ENCODE measurements around the gene AKNAD1. TPM values are rescaled to one million over a fixed set of nuclear protein-coding genes. Genes with fewer than 3 reads are reported as not detected.

Gene AKNAD1
- total and polyA plus RNA-seq, 2 of the 8 experiments (the other 6 are each of a cell fraction or from before 2014, with no cell fraction given) = not detected

- Histone ChIP-seq H4K8ac (ENCODE audit: extremely low read depth, insufficient read depth, low read length) (no peak overlapping the region), H2BK20ac (ENCODE audit: low read length) (no peak overlapping the region), H3K23ac (ENCODE audit: insufficient read length) (no peak overlapping the region), H4K91ac (replicated peaks; ENCODE audit: insufficient read length, low read length) (no peak overlapping the region), H4K20me1 (replicated peaks in 1 of 2; ENCODE audit: control insufficient read depth in 1 of 2, insufficient read depth in 2 of 2, low read length in 2 of 2) (no peaks in the 10 kb centered on the region), H3K79me1 (ENCODE audit: low read depth, low read length) (no peaks in the 10 kb centered on the region), H3K9ac (replicated peaks in 1 of 4; ENCODE audit: extremely low read depth in 1 of 4, low read depth in 3 of 4, low read length in 3 of 4) (no peak overlapping the region), H2BK12ac (ENCODE audit: low read depth, low read length) (no peak overlapping the region), H3K27ac (ENCODE audit: low read depth, low read length) (no peak overlapping the region), H3K4me2 (ENCODE audit: insufficient read depth in 1 of 2, low read depth in 2 of 2, low read length in 2 of 2) (no peak overlapping the region), H3K4me3 (ENCODE audit: extremely low read depth in 1 of 4, insufficient read depth in 2 of 4, low read depth in 3 of 4, low read length in 4 of 4) (no peak overlapping the region), H2AK5ac (ENCODE audit: low read depth, low read length) (no peak overlapping the region), H4K5ac (ENCODE audit: insufficient read length, low read depth, low read length) (no peak overlapping the region), H3K9me3 (ENCODE audit: insufficient read depth in 2 of 2, low read depth in 1 of 2, low read length in 1 of 2) (no peaks in the 10 kb centered on the region), H2AFZ (ENCODE audit: low read length) (no peak overlapping the region), H2BK15ac (ENCODE audit: low read length) (no peak overlapping the region), H3K79me2 (ENCODE audit: control insufficient read depth in 1 of 2, insufficient read depth in 2 of 2, low read length in 2 of 2) (no peaks in the 10 kb centered on the region), H3K4me1 (replicated peaks in 1 of 4; ENCODE audit: control insufficient read depth in 3 of 4, insufficient read depth in 4 of 4, low read length in 3 of 4) (no peaks in the 10 kb centered on the region), H3K36me3 (ENCODE audit: control insufficient read depth in 2 of 4, insufficient read depth in 4 of 4, low read length in 3 of 4) (no peaks in the 10 kb centered on the region), H3K4ac (replicated peaks; ENCODE audit: insufficient read length, low read depth, low read length) (no peak overlapping the region), H3K27me3 (replicated peaks in 1 of 4; ENCODE audit: control insufficient read depth in 3 of 4, extremely low read depth in 1 of 4, insufficient read depth in 3 of 4, low read length in 3 of 4) (no peaks in the 10 kb centered on the region), H3K14ac (ENCODE audit: insufficient read length) (no peak overlapping the region), H3K23me2 (ENCODE audit: low read depth, low read length) (no peaks in the 10 kb centered on the region), H3K18ac (ENCODE audit: extremely low read depth, low read length) (no peak overlapping the region), H3K56ac (replicated peaks; ENCODE audit: insufficient read length, low read depth, low read length) (no peak overlapping the region), H2BK120ac (replicated peaks; ENCODE audit: low read depth, low read length) (no peak overlapping the region), H2BK5ac (ENCODE audit: low read depth, low read length) (no peak overlapping the region)
- no peak for DNase-seq (ENCODE audit: low read depth in 1 of 2, low spot score in 2 of 2)
- POLR2A ChIA-PET (ENCODE audit: partially characterized antibody) = no interaction called here
- no peak for FAIRE-seq
- CTCF ChIA-PET (ENCODE audit: partially characterized antibody) = interaction anchor here (2.0 kb wide), 1 partner anchor 34 kb away, joined by 4 read pairs; no protein-coding TSS in a partner anchor
- 82% methylated on average over 4 of the region's 4 CpGs; no CpG with 5 or more reads in 1 of the 2 experiments for WGBS, 2 experiments (ENCODE audit: extremely low coverage in 1 of 2, insufficient coverage in 1 of 2, insufficient read length in 1 of 2, insufficient replicate concordance in 2 of 2, low coverage in 1 of 2, low lambda C conversion rate in 2 of 2, missing lambda C conversion rate in 1 of 2)
- TF ChIP-seq KDM4A (IDR thresholded peaks at IDR 0.05; ENCODE audit: low read depth, low read length, severe bottlenecking) = no peak
- no peak for TF ChIP-seq E2F6 (IDR thresholded peaks at IDR 0.05)
- TF ChIP-seq BRCA1 (IDR thresholded peaks at IDR 0.05; ENCODE audit: low read depth, low read length) = no peak
- no peak for TF ChIP-seq SP4 (IDR thresholded peaks at IDR 0.05; ENCODE audit: low read length)
- TF ChIP-seq TBP (IDR thresholded peaks at IDR 0.05; ENCODE audit: low read depth, low read length) = no peak
Measured at GRCh38 chr1:108863984-108864383, 7.1 kb upstream of the AKNAD1 start.
